ENCODE data around the gene EP400.

GRCh38 chr12:132065203-132065602, 115.5 kb downstream of the EP400 start:
- no peak for TF ChIP-seq POLR2A (IDR thresholded peaks at IDR 0.05)
- no peak for TF ChIP-seq CTCF (IDR thresholded peaks at IDR 0.05)
